ENCODE measurements around the gene CFAP77.
"Not testable (repeated sequence)": the region's sequence is repeated elsewhere in the genome, so short reads cannot be mapped to it uniquely, and the experiment has no call there.

CFAP77 gene

GRCh38 chr9:132552041-132552440 is 142.0 kb downstream of the CFAP77 start:
- DNase-seq: no peak

GRCh38 chr9:132554755-132555154 is 144.7 kb downstream of the CFAP77 start:
- no peak for DNase-seq

GRCh38 chr9:132555528-132555927 is 145.5 kb downstream of the CFAP77 start:
- DNase-seq: no peak

GRCh38 chr9:132556235-132556634 is 146.2 kb downstream of the CFAP77 start:
- no peak for DNase-seq

- no peak for DNase-seq
Observed at GRCh38 chr9:132556714-132557113, 146.7 kb downstream of the CFAP77 start.

- DNase-seq: no peak
Observed at GRCh38 chr9:132557159-132557558, 147.1 kb downstream of the CFAP77 start.

GRCh38 chr9:132559711-132560110 is 149.7 kb downstream of the CFAP77 start:
- DNase-seq: no peak

GRCh38 chr9:132560616-132561202 is 150.7 kb downstream of the CFAP77 start:
- DNase-seq: no peak

- no peak for DNase-seq
Observed at GRCh38 chr9:132562306-132562573, 152.2 kb downstream of the CFAP77 start.

- DNase-seq: no peak
Observed at GRCh38 chr9:132564526-132564925, 154.5 kb downstream of the CFAP77 start.

GRCh38 chr9:132568787-132569186 is 158.8 kb downstream of the CFAP77 start:
- not testable (repeated sequence) for DNase-seq

- DNase-seq: no peak
Observed at GRCh38 chr9:132571806-132572600, 162.0 kb downstream of the CFAP77 start.

GRCh38 chr9:132572921-132573320 is 162.9 kb downstream of the CFAP77 start:
- no peak for DNase-seq

GRCh38 chr9:132575005-132575609 is 165.1 kb downstream of the CFAP77 start:
- DNase-seq: peak; percentile 11 to 13

GRCh38 chr9:132575811-132576210 is 165.8 kb downstream of the CFAP77 start:
- DNase-seq: no peak

GRCh38 chr9:132577119-132577518 is 167.1 kb downstream of the CFAP77 start:
- DNase-seq: no peak

GRCh38 chr9:132578367-132578932 is 168.4 kb downstream of the CFAP77 start:
- DNase-seq: no peak

- DNase-seq: no peak
Observed at GRCh38 chr9:132579427-132579798, 169.4 kb downstream of the CFAP77 start.

- no peak for DNase-seq
Observed at GRCh38 chr9:132582276-132582785, 172.3 kb downstream of the CFAP77 start, which contains the start of gene BARHL1. BARHL1 (plus strand) TSS chr9:132582606; CDS start chr9:132582798, 192 bp downstream.

- no peak for DNase-seq
Observed at GRCh38 chr9:132582786-132583583, 173.0 kb downstream of the CFAP77 start.

GRCh38 chr9:132583584-132584304 is 173.7 kb downstream of the CFAP77 start:
- DNase-seq: no peak
